Left lung (tissue), 10 donors: ENCODE data around the gene POMGNT2. TPM values are rescaled to one million over a fixed set of nuclear protein-coding genes. Genes with fewer than 3 reads are reported as not detected.

Source experiments
- ATAC-seq: fragments of 200-7000 bp; cut with Tn5 transposase; one replicate; pipeline ENCODE4 v1.9.1; 2020; ENCODE audit warnings: moderate library complexity
- DNase-seq, 4 donors: peaks; one replicate each; pipeline ENCODE4 v3.0.0-alpha.2; 2013 to 2020
- H3K27ac ChIP-seq, 2 donors: fragments of 200-600 bp; sonication (generic) in 1 of 2; one replicate each; pipeline versions ENCODE4 v1.5.0 to v1.8.0; 2020 to 2021
- H3K27me3 ChIP-seq, 2 donors: fragments of 200-600 bp; sonication (generic) in 1 of 2; one replicate each; pipeline versions ENCODE4 v1.5.0 to v1.8.0; 2020 to 2021
- H3K36me3 ChIP-seq, 2 donors: fragments of 200-600 bp; sonication (generic) in 1 of 2; one replicate each; pipeline versions ENCODE4 v1.5.0 to v1.8.0; 2020 to 2021
- H3K4me1 ChIP-seq, 2 donors: fragments of 200-600 bp; one replicate each; pipeline ENCODE4 v1.8.0; 2021
- H3K4me3 ChIP-seq, 2 donors: fragments of 200-600 bp; sonication (generic) in 1 of 2; one replicate each; pipeline versions ENCODE4 v1.5.0 to v1.8.0; 2020 to 2021; ENCODE audit warnings: mild to moderate bottlenecking in 1 of 2
- H3K9me3 ChIP-seq, 2 donors: fragments of 200-600 bp; sonication (generic) in 1 of 2; one replicate each; pipeline versions ENCODE4 v1.5.0 to v1.8.0; 2020 to 2021
- intact Hi-C, 2 donors: fragments of 100-400 bp; cut with DNase I; formaldehyde crosslinking; loops; one replicate each; pipeline versions ENCODE4 v1.11.2 to v1.14.2; 2022
- polyA plus RNA-seq, 6 donors: library from polyadenylated mRNA; unstranded; fragments of 120-200 nt; gene quantifications; one replicate each; pipeline ENCODE4 v1.2.1, GENCODE V29; 2013; ENCODE audit not compliant: insufficient read length in 6 of 6
- total RNA-seq, 2 donors: library from RNA; stranded (reverse); fragmentation: NEBNext Ultra II Directional; extraction: Animal tissue kit (Norgen Biotek cat#: 25700); gene quantifications; one replicate each; pipeline ENCODE4 v1.2.1, GENCODE V29; 2021
- TF ChIP-seq, protein P1 (sequence below), 2 donors: fragments of 200-600 bp; sonication (generic) in 1 of 2; IDR thresholded peaks; one replicate each; pipeline versions ENCODE4 v1.5.0 to v1.8.0; 2021; ENCODE audit warnings: antibody characterized with exemption in 2 of 2
- donor health status: DM: no; HTN: yes; CAD: no.
- donor health status: DM: no; HTN: no; CAD: no.

The POMGNT2 gene
- total and polyA plus RNA-seq, 8 donors = 14.6 to 18.6 (median 16.1) TPM

DNA sequence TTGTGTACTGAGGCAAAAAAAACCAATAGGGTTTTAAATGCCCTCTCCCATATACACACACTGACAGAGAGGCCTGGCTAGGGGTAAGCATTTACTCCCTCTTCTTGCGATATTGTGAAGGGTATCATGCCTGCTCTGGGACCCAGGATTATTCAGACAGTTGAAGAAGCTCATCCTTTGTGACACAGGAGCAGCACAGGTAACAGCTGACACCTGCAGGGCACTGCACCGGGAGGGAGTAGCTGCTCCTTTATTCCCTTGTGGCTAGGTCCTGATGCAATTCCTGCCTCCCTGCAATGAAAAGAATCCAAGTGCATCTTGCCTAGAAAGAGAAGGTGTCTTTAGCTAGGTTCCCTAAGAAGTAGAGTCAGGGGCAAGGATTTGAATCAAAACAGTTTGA, 23.4 kb downstream of the POMGNT2 start:
- H3K4me1 ChIP-seq = no peaks in the 10 kb centered on the region
- TF ChIP-seq, protein P1, sequence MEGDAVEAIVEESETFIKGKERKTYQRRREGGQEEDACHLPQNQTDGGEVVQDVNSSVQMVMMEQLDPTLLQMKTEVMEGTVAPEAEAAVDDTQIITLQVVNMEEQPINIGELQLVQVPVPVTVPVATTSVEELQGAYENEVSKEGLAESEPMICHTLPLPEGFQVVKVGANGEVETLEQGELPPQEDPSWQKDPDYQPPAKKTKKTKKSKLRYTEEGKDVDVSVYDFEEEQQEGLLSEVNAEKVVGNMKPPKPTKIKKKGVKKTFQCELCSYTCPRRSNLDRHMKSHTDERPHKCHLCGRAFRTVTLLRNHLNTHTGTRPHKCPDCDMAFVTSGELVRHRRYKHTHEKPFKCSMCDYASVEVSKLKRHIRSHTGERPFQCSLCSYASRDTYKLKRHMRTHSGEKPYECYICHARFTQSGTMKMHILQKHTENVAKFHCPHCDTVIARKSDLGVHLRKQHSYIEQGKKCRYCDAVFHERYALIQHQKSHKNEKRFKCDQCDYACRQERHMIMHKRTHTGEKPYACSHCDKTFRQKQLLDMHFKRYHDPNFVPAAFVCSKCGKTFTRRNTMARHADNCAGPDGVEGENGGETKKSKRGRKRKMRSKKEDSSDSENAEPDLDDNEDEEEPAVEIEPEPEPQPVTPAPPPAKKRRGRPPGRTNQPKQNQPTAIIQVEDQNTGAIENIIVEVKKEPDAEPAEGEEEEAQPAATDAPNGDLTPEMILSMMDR (IDR thresholded peaks at IDR 0.05) = no peak
- intact Hi-C loops = no loop called here
- no peak overlapping the region for H3K4me3 ChIP-seq
- H3K27ac ChIP-seq = no peak overlapping the region
- ATAC-seq = no peak
- peaks cover 0 to 23% of the 10 kb centered on the region in 2 donors for H3K36me3 ChIP-seq
- no peak for DNase-seq
- H3K27me3 ChIP-seq = no peaks in the 10 kb centered on the region
- H3K9me3 ChIP-seq = no peaks in the 10 kb centered on the region

DNA sequence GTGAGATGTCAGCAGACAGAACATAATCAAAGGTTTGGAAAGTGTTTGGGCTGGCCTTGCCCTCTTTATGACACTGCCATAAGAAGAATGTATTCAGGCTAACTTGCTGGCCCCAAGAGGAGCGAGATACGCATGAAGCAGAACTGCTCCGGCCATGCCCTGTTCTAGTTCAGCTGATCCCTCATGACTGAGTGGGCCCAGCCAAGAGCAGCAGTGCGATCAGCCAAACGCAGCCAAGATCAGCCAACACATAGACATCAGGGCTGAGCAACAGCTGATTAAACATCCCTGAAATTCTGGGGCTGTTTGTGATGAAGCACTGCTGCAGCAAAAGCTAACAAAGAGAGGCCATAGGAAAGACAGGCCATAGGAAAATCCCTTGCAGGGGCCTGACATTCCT, 24.1 kb downstream of the POMGNT2 start:
- TF ChIP-seq, protein P1 (IDR thresholded peaks at IDR 0.05) = no peak
- no peak overlapping the region for H3K4me3 ChIP-seq

DNA sequence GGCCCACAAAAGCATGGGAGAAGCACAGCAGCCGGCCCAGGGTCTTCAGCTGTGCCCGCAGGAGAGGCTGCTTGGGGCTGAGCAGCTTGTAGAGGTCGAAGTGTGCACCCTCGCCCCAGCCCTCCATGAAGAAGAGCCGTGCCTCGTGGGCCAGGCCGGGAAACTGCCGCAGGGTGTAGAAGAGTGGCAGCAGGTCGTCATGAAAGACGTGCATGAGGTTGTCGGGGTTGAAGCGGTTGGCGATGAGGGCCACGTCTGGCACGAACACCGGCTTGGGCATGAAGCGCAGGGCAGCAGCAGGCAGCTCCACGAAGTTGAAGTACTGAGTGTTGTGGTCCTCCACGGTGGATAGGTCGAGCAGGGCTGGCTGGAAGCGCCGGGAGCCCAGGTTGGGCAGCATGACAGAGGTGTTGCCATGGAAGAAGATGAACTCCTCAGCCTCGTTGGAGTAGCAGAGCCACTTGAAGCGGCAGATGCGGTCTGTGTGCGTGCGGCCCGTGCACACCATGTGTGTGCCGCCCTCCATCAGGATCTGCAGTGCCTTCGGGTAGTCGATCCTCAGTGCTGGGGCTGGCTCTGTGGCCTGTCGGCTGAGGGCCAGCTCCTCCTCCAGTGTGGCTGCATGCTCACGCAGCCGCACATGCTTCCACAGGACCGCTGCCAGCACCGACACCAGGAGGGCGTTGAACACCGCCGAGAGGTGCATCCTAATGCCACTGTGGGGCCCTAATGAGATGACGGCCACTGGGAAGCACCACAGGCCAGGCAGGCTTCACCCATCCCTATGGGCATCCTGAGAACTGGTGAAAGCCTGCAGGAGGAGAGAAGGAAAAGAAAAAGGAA, 24.9 kb downstream of the POMGNT2 start:
- Histone ChIP-seq H3K27me3 (no peaks in the 10 kb centered on the region), H3K36me3 (peaks cover 0 to 23% of the 10 kb centered on the region in 2 donors), H3K4me1 (no peaks in the 10 kb centered on the region), H3K27ac (no peak overlapping the region), H3K4me3 (no peak overlapping the region), H3K9me3 (no peaks in the 10 kb centered on the region)
- DNase-seq = no peak
- intact Hi-C loops = no loop called here
- TF ChIP-seq, protein P1 (IDR thresholded peaks at IDR 0.05) = no peak
- ATAC-seq = no peak

More for the DNA sequence above, 24.1 kb downstream of the POMGNT2 start:
- H3K4me1 ChIP-seq = no peaks in the 10 kb centered on the region
- H3K27me3 ChIP-seq = no peaks in the 10 kb centered on the region
- intact Hi-C loops = no loop called here
- peaks cover 0 to 23% of the 10 kb centered on the region in 2 donors for H3K36me3 ChIP-seq
- no peaks in the 10 kb centered on the region for H3K9me3 ChIP-seq
- H3K27ac ChIP-seq = no peak overlapping the region
- no peak for DNase-seq
- ATAC-seq = no peak

DNA sequence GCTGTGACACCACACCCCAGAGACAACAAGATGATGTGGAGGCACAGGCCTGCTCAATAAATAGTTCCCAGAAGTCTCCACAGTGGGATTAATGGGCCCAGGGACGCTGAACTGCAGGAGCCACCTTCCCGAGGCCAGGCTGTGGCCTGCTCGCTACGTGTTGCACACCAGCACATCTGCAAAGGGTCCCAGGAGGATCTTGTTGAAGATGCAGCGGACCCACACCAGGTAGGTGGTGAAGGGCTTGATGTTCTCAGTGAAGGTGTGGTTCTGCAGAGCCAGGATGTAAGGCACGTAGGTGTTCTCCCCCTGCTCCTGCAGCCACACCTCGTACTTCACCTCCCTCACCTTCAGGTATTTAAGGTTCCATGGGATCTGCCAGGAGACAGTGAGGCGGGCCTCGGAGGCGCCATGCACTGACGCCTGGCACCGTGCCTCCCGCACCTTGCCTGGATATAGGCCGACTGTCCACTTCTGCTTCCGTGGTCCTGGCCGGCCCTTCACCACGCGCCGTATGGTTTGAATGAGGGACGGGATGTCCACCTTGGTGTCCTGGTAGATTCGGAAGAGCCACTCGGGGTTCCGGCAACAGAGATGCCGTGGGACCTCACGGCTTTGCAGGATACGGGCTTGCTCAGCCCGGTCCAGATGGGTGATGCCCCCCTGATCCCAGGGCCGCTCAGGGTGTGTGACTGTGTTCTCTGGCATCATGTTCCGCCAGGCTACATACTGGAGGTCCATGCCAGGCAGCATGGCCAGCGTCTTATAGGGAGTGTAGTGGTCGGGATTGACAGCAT, 26.1 kb downstream of the POMGNT2 start:
- intact Hi-C loops = no loop called here
- no peak overlapping the region for H3K27ac ChIP-seq
- ATAC-seq = no peak
- TF ChIP-seq, protein P1 (IDR thresholded peaks at IDR 0.05) = no peak
- no peaks in the 10 kb centered on the region for H3K27me3 ChIP-seq
- DNase-seq = no peak
- H3K36me3 ChIP-seq = peaks cover 0 to 23% of the 10 kb centered on the region in 2 donors
- H3K4me1 ChIP-seq = no peaks in the 10 kb centered on the region
- no peak overlapping the region for H3K4me3 ChIP-seq
- no peaks in the 10 kb centered on the region for H3K9me3 ChIP-seq

DNA sequence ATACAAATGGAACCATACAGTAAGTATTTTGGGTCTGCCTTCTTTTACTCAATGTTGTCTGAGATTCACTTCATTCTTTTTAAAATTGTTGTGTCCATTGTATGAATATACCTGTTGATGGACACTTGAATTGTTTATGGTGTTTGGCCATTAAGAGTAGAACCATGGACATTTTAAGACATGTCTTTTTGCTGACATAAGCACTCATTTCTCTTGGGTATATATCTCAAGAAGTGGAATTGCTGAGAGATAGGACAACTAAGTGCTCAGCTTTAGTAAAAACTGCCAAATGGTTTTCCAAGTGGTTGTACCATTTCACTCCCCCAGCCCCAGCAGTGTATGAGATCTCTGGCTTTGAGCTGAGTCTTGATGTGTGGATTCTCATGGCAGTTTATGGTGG, 28.2 kb downstream of the POMGNT2 start:
- TF ChIP-seq, protein P1 (IDR thresholded peaks at IDR 0.05) = no peak
- H3K27me3 ChIP-seq = no peaks in the 10 kb centered on the region
- H3K4me3 ChIP-seq = no peak overlapping the region
- no peaks in the 10 kb centered on the region for H3K9me3 ChIP-seq
- H3K4me1 ChIP-seq = no peaks in the 10 kb centered on the region
- ATAC-seq = no peak
- DNase-seq = no peak
- H3K36me3 ChIP-seq = peaks cover 0 to 23% of the 10 kb centered on the region in 2 donors
- H3K27ac ChIP-seq = no peak overlapping the region
- intact Hi-C loops = no loop called here
